VCaP (cell line): Measurements from ENCODE around the gene ENSA.

Source experiments
- H3K27ac ChIP-seq: fragments of 450-650 bp; 2 replicates; pipeline ENCODE4 v1.5.1; 2017
- CTCF ChIP-seq: fragments of 450-650 bp; conservative IDR thresholded peaks from 2 replicates; pipeline ENCODE4 v1.5.1; 2017; ENCODE audit warnings: mild to moderate bottlenecking, moderate library complexity

ENSA gene

DNA sequence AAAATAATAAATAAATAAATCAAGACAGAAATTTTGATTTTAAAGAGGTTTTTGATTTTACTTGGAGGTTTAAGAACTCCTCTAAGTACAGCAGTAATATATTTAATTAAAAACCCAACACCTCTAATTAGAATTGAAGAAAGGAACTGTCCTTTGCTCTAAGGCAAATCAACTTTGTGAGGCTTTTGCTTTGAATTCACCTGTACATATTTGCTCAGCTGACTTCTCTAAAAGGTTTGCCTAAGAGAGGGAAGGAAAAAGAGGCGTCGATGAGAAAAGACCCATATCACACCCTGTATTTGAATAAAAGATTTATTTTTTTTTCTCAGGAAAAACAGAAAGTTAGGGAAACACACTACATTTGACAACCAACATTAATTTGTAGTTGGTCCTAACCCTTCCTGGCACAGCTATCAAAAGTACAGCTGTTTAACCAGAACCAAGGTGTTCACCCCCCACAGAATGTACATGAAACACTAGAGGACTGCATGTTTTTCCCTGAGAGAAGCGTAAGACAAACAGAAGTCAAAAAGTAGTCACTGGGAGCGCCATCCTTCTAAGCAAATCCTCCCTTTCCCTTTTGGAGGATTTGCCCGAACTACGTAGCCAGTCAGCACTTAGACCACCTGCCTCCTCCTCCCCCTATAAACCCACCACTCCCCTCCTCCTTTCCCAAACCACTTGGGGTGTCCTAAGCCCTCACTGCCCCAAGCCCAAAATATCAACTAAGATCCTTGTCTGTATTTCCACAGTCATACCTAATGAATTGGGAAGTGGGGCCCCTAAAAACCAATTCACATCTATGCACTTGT lies 54.9 kb downstream of the ENSA start:
- TF ChIP-seq CTCF: no peak
- H3K27ac ChIP-seq: peak overlapping the region; percentile 97

DNA sequence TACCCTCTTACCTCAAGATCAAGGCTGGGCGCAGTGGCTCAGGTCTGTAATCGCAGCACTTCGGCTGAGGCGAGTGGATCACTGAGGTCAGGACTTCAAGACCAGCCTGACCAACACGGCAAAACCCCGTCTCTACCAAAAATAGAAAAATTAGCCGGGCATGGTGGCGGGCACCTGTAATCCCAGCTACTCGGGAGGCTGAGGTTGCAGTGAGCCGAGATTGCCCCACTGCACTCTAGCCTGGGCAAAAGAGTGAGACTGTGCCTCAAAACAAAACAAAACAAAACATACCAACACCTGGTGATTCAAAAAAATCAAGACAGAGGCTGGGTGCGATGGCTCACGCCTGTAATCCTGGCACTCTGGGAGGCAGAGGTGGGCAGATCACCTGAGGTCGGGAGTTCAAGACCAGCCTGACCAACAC lies 55.8 kb downstream of the ENSA start:
- H3K27ac ChIP-seq: peak overlapping the region; percentile 97

DNA sequence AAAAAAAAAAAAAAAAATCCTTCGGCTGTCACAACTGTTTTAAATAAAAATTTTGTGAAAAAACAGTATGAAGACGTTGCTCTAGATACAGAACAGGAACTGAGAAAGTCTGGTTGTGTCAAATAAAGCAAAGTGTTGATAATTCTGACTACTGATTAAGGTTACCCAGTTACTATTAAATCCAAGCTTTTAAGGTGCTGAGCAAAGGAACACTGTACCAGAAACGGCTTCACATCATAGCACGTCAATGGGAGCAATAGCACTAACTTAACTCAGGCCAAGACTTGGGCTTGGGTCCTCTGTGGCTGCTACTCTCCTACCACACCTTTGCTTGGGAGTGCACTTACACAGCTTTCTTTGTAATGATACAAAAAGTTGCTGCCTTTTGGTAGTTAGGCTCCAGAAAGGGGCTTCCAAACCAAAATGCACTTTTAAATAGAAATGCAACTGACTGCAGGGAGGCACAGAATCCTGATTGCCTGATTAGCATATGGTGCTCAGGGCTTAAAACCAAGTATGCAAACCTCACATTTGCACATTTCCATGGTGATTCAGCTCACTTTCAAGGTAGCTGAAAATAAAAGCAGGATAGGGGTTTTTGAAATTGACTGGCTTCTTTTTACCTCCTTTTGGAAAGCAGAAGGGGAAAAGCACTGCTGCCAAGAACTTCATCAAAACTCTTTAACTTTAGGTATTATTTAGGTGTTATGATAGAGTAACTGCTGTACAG lies 56.3 kb downstream of the ENSA start:
- peak overlapping the region; percentile 97 for H3K27ac ChIP-seq
- TF ChIP-seq CTCF: no peak
